SK-N-MC (cell line): ENCODE results near the gene RAB6B.

ENCODE experiments used
- EZH2 ChIP-seq: fragments of 200-600 bp; sonication (generic); IDR thresholded peaks from one replicate; pipeline ENCODE4 v1.6.1; 2017; ENCODE audit warnings: antibody characterized with exemption
- FOXP2 ChIP-seq: optimal IDR thresholded peaks from 2 replicates; pipeline ENCODE3; 2011; ENCODE audit warnings: mild to moderate bottlenecking, moderate library complexity; ENCODE audit not compliant: insufficient read depth; ENCODE audit errors: extremely low read length, control extremely low read depth
- POLR2AphosphoS5 ChIP-seq: IDR thresholded peaks from 2 replicates; pipeline ENCODE4 v1.6.1; 2012; ENCODE audit warnings: mild to moderate bottlenecking, low read depth, low read length, borderline replicate concordance

- TF ChIP-seq POLR2AphosphoS5, result no peak
- no peak for TF ChIP-seq EZH2
- no peak for TF ChIP-seq FOXP2
These were observed 47.4 kb upstream of the RAB6B start for GRCh38 chr3:133943031-133943535.
